Panc1 (cell line): ENCODE results near the gene SNHG17. TPM values are rescaled to one million over a fixed set of nuclear protein-coding genes. Genes with fewer than 3 reads are reported as not detected.

ENCODE experiments used
- ATAC-seq: fragments of 200-7000 bp; cut with Tn5 transposase; 2 replicates; pipeline ENCODE4 v1.9.1; 2020; ENCODE audit warnings: mild to moderate bottlenecking, moderate library complexity
- BruUV-seq: library from RNA; stranded (reverse); fragments of 400-500 nt; replicated peaks from 2 replicates; lab custom pipeline; 2021; lab: Mats Ljungman, UMichigan
- CTCF ChIA-PET: fragments of 300-600 bp; sonication (Branson Sonifier 250); formaldehyde crosslinking; loops from one replicate; lab custom pipeline; 2022; ENCODE audit warnings: antibody characterized with exemption; lab: Charles Lee
- POLR2A ChIA-PET: fragments of 300-600 bp; sonication (Branson Sonifier 250); formaldehyde crosslinking; loops from one replicate; lab custom pipeline; 2022; ENCODE audit warnings: antibody characterized with exemption; lab: Charles Lee
- DNase-seq: peaks from one replicate; pipeline ENCODE4 v3.0.0-alpha.2; 2010; ENCODE audit warnings: low read depth, low spot score
- H3K27ac ChIP-seq: 2 replicates; pipeline ENCODE4 v1.5.1; 2011; ENCODE audit warnings: mild to moderate bottlenecking, low read length, inconsistent platforms
- H3K27me3 ChIP-seq: fragments of 200-500 bp; sonication (Bioruptor generic); 2 replicates; pipeline ENCODE4 v1.6.0; 2014; ENCODE audit warnings: low read length, inconsistent platforms; ENCODE audit not compliant: control insufficient read depth, insufficient read depth
- H3K36me3 ChIP-seq: fragments of 200-500 bp; sonication (Bioruptor generic); 2 replicates; pipeline ENCODE4 v1.5.1; 2014; ENCODE audit warnings: inconsistent platforms, mild to moderate bottlenecking, low read length, moderate library complexity; ENCODE audit not compliant: control insufficient read depth, insufficient read depth
- H3K4me1 ChIP-seq: 2 replicates; pipeline ENCODE4 v1.5.1; 2011; ENCODE audit warnings: inconsistent platforms, mild to moderate bottlenecking, low read length, moderate library complexity; ENCODE audit not compliant: control insufficient read depth, insufficient read depth
- H3K4me3 ChIP-seq, 2 experiments: 2 replicates each; pipeline ENCODE4 v1.5.1; 2011 to 2012; ENCODE audit warnings: low read depth in 2 of 2, low read length in 2 of 2, mild to moderate bottlenecking in 2 of 2, inconsistent platforms in 1 of 2, moderate library complexity in 1 of 2
- H3K9me3 ChIP-seq: fragments of 200-500 bp; sonication (Bioruptor generic); 2 replicates; pipeline ENCODE4 v1.5.1; 2014; ENCODE audit warnings: low read depth, mild to moderate bottlenecking, inconsistent platforms, low read length, moderate library complexity; ENCODE audit not compliant: control insufficient read depth, insufficient read depth
- CTCF ChIP-seq: fragments of 450-650 bp; IDR thresholded peaks from 2 replicates; pipeline ENCODE4 v1.5.1; 2017; ENCODE audit warnings: mild to moderate bottlenecking
- POLR2AphosphoS5 ChIP-seq: IDR thresholded peaks from 2 replicates; pipeline ENCODE4 v1.6.1; 2012; ENCODE audit warnings: mild to moderate bottlenecking, low read depth, low read length, moderate library complexity
- REST ChIP-seq, 2 experiments: IDR thresholded peaks; 2 replicates each; pipeline ENCODE4 v1.6.1; 2011 to 2012; ENCODE audit warnings: low read depth in 2 of 2, control low read depth in 1 of 2, low read length in 1 of 2, mild to moderate bottlenecking in 1 of 2, moderate library complexity in 1 of 2; ENCODE audit not compliant: insufficient read depth in 1 of 2
- SIN3A ChIP-seq: IDR thresholded peaks from 2 replicates; pipeline ENCODE4 v1.6.1; 2012; ENCODE audit warnings: low read depth, mild to moderate bottlenecking, low read length, moderate library complexity, borderline replicate concordance; ENCODE audit not compliant: insufficient read depth
- TCF7L2 ChIP-seq: IDR thresholded peaks from 2 replicates; pipeline ENCODE4 v1.6.1; 2011; ENCODE audit warnings: mild to moderate bottlenecking, low read depth, low read length, inconsistent platforms
- in situ Hi-C: cut with HindIII; loops from 2 replicates; pipeline ENCODE4 v1.10.0; 2016; ENCODE audit warnings: low sequenced_read_pairs, low pct_unique_long_range_greater_than_20kb
- intact Hi-C: fragments of 100-400 bp; cut with micrococcal nuclease; formaldehyde crosslinking; loops from one replicate; pipeline ENCODE4 v1.10.0; 2022; ENCODE audit not compliant: unreplicated experiment
- total RNA-seq: library from RNA; stranded (reverse); gene quantifications from one replicate; pipeline ENCODE4 v1.2.1, GENCODE V29; 2021; ENCODE audit not compliant: unreplicated experiment

SNHG17 gene
- total RNA-seq, 1 experiment from 2014 or later, result 60.1 TPM

GRCh38 chr20:38424401-38424800 is 10.7 kb downstream of the SNHG17 start:
- Histone ChIP-seq H3K36me3 (peaks cover 50% of the 10 kb centered on the region), H3K27ac (no peak overlapping the region), H3K9me3 (no peaks in the 10 kb centered on the region), H3K4me1 (0 out of 2 replicates have a peak, but pooled peaks cover 3% of the 10 kb centered on the region), H3K4me3 (no peak overlapping the region), H3K27me3 (no peaks in the 10 kb centered on the region)
- no peak for DNase-seq
- ATAC-seq, result no peak
- CTCF ChIA-PET, result no interaction called here
- BruUV-seq, result no TSS peak
- POLR2A ChIA-PET, result no interaction called here
- TF ChIP-seq TCF7L2 (no peak), POLR2AphosphoS5 (peak; percentile 47; the same call in 1 of the 2 replicates)
- intact Hi-C loops (no loop called here), in situ Hi-C loops (no loop called here)

- ATAC-seq (no peak), DNase-seq (no peak)
- Histone ChIP-seq H3K36me3 (peaks cover 46% of the 10 kb centered on the region), H3K27me3 (no peaks in the 10 kb centered on the region), H3K4me3 (no peak overlapping the region), H3K27ac (no peak overlapping the region), H3K9me3 (no peaks in the 10 kb centered on the region), H3K4me1 (0 out of 2 replicates have a peak, but pooled peaks cover 1% of the 10 kb centered on the region)
- CTCF ChIA-PET, result no interaction called here
- no TSS peak for BruUV-seq
- TF ChIP-seq REST (IDR thresholded peaks at IDR 0.05; ENCODE audit: insufficient read depth in 1 of 2, low read depth in 2 of 2, low read length in 1 of 2) (no peak), CTCF (no peak), SIN3A (no peak), POLR2AphosphoS5 (no peak), TCF7L2 (no peak)
- intact Hi-C loops, result no loop called here
- POLR2A ChIA-PET, result interaction anchor here (0.8 kb wide), 1 partner anchor 109 kb away, joined by 4 read pairs; no protein-coding TSS in a partner anchor
- in situ Hi-C loops, result no loop called here
Measured at GRCh38 chr20:38423541-38423940, 11.6 kb downstream of the SNHG17 start.

GRCh38 chr20:38421915-38422314 is 13.2 kb downstream of the SNHG17 start:
- Histone ChIP-seq H3K27me3 (no peaks in the 10 kb centered on the region), H3K4me1 (no peaks in the 10 kb centered on the region), H3K9me3 (no peaks in the 10 kb centered on the region), H3K4me3 (no peak overlapping the region), H3K36me3 (peaks cover 41% of the 10 kb centered on the region), H3K27ac (no peak overlapping the region)
- no peak for TF ChIP-seq CTCF
- no peak for TF ChIP-seq POLR2AphosphoS5
- TF ChIP-seq TCF7L2, result no peak
- TF ChIP-seq SIN3A, result no peak
- TF ChIP-seq REST (IDR thresholded peaks at IDR 0.05; ENCODE audit: insufficient read depth in 1 of 2, low read depth in 2 of 2, low read length in 1 of 2), result no peak
- no TSS peak for BruUV-seq
- no peak for ATAC-seq
- in situ Hi-C loops, result no loop called here
- POLR2A ChIA-PET, result no interaction called here
- CTCF ChIA-PET, result no interaction called here
- DNase-seq, result no peak
- intact Hi-C loops, result no loop called here
